Osteoblast (primary cell): ENCODE data around the gene AP4M1. TPM values are rescaled to one million over a fixed set of nuclear protein-coding genes. Genes with fewer than 3 reads are reported as not detected.

Experiments
- DNase-seq: peaks from one replicate; pipeline ENCODE4 v3.0.0; 2011; ENCODE audit warnings: low spot score, mixed read lengths; ENCODE audit not compliant: insufficient read length; ENCODE audit errors: missing footprints
- H2AFZ ChIP-seq: 2 replicates; pipeline ENCODE4 v1.6.0; 2011; ENCODE audit warnings: mild to moderate bottlenecking, low read length
- H3K27ac ChIP-seq: 2 replicates; pipeline ENCODE4 v1.5.1; 2011; ENCODE audit warnings: mild to moderate bottlenecking, low read depth, low read length, moderate library complexity
- H3K27me3 ChIP-seq: 2 replicates; pipeline ENCODE4 v1.6.0; 2012; ENCODE audit warnings: mild to moderate bottlenecking, control low read depth, inconsistent platforms, low read length, moderate library complexity; ENCODE audit not compliant: insufficient read depth
- H3K36me3 ChIP-seq: 2 replicates; pipeline ENCODE4 v1.5.1; 2011; ENCODE audit warnings: mild to moderate bottlenecking, low read length, control low read depth, moderate library complexity; ENCODE audit not compliant: insufficient read depth
- H3K4me1 ChIP-seq: 2 replicates; pipeline ENCODE4 v1.5.1; 2011; ENCODE audit warnings: mild to moderate bottlenecking, low read length, control low read depth, moderate library complexity; ENCODE audit not compliant: insufficient read depth
- H3K4me2 ChIP-seq: 2 replicates; pipeline ENCODE4 v1.6.0; 2011; ENCODE audit warnings: mild to moderate bottlenecking, low read length; ENCODE audit not compliant: insufficient read depth
- H3K4me3 ChIP-seq: fragments of 200-600 bp; sonication (generic); 3 replicates; pipeline ENCODE4 v1.5.1; 2012; ENCODE audit warnings: mild to moderate bottlenecking, low read length, inconsistent platforms; ENCODE audit not compliant: insufficient read depth
- H3K79me2 ChIP-seq: 2 replicates; pipeline ENCODE4 v1.6.0; 2012; ENCODE audit warnings: mild to moderate bottlenecking, low read length, control low read depth, inconsistent platforms; ENCODE audit not compliant: insufficient read depth
- H3K9me3 ChIP-seq: 2 replicates; pipeline ENCODE4 v1.5.1; 2011; ENCODE audit warnings: low read depth, low read length, control low read depth
- H4K20me1 ChIP-seq: 2 replicates; pipeline ENCODE4 v1.6.0; 2012; ENCODE audit warnings: mild to moderate bottlenecking, low read length, control low read depth; ENCODE audit not compliant: insufficient read depth
- total RNA-seq: library from RNA; depleted of rRNA; stranded (reverse); fragments of >200 nt; gene quantifications from 2 replicates; pipeline ENCODE4 v1.2.3, GENCODE V29; 2012
- TF ChIP-seq, protein P1 (sequence below): IDR thresholded peaks from 2 replicates; pipeline ENCODE4 v1.5.1; 2011; ENCODE audit warnings: mild to moderate bottlenecking, low read depth, low read length, moderate library complexity; ENCODE audit errors: extremely low read depth

Gene AP4M1
- total RNA-seq, 1 donor = 19.5 TPM

DNA sequence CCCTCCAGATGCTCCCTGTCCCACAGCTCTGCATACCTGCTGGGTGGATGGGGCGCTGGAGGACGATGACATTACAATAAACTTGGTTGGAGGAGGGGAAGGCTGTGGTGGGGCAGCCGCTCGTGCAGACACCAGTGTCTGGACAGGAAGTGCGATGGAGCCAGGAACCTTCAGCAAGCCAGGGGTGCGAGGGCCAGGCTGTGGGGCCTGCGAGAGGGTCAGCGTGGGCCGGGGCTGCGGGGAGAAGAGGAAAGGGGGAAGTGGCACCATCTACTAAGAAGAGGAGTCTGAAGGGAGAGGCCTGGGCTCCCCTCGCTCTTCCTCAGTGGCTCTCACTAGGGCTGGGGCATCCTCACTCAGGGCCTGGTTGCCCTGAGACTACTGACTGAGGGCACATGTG, 6.4 kb downstream of the AP4M1 start:
- DNase-seq = no peak
- Histone ChIP-seq H2AFZ (no peak overlapping the region), H3K4me1 (peaks cover 7% of the 10 kb centered on the region), H4K20me1 (no peaks in the 10 kb centered on the region), H3K27ac (no peak overlapping the region), H3K79me2 (no peaks in the 10 kb centered on the region), H3K27me3 (no peaks in the 10 kb centered on the region), H3K4me2 (no peak overlapping the region), H3K36me3 (peaks cover 60% of the 10 kb centered on the region), H3K4me3 (no peak overlapping the region), H3K9me3 (no peaks in the 10 kb centered on the region)
- TF ChIP-seq, protein P1, sequence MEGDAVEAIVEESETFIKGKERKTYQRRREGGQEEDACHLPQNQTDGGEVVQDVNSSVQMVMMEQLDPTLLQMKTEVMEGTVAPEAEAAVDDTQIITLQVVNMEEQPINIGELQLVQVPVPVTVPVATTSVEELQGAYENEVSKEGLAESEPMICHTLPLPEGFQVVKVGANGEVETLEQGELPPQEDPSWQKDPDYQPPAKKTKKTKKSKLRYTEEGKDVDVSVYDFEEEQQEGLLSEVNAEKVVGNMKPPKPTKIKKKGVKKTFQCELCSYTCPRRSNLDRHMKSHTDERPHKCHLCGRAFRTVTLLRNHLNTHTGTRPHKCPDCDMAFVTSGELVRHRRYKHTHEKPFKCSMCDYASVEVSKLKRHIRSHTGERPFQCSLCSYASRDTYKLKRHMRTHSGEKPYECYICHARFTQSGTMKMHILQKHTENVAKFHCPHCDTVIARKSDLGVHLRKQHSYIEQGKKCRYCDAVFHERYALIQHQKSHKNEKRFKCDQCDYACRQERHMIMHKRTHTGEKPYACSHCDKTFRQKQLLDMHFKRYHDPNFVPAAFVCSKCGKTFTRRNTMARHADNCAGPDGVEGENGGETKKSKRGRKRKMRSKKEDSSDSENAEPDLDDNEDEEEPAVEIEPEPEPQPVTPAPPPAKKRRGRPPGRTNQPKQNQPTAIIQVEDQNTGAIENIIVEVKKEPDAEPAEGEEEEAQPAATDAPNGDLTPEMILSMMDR = no peak

DNA sequence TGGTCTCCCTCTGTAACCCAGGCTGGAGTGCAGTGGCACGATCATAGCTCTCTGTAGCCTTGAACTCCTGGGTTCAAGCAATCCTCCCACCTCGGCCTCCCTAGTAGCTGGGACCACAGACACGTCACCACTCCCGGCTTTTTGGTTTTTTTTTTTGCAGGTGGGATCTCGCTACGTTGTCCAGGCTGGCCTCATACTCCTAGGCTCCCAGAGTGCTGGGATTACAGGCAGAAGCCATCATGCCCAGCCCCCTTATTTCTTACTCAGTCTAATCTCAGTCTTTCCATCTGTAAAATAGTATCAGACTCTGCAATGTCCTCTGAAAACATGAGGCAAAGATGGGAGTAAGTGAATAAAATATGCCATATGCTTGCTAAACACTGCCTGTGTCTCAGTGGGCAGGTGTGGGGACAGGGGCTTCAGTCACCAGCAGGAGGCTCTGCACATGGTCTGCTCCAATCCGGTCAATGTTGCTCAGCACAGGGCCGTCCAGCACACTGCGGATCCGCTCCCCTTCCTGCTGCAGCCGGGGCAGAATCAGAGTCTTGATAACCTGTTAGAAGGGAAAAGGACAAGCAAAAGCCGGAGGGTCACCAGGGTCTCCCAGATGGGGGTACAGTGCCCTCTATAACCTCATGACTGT, 8.2 kb downstream of the AP4M1 start:
- H3K36me3 ChIP-seq = peaks cover 66% of the 10 kb centered on the region
- no peak overlapping the region for H3K4me2 ChIP-seq
- no peak overlapping the region for H3K27ac ChIP-seq
- H3K9me3 ChIP-seq = no peaks in the 10 kb centered on the region
- H3K4me1 ChIP-seq = no peaks in the 10 kb centered on the region
- no peaks in the 10 kb centered on the region for H4K20me1 ChIP-seq
- H2AFZ ChIP-seq = no peak overlapping the region
- no peak for DNase-seq
- H3K79me2 ChIP-seq = no peaks in the 10 kb centered on the region
- H3K27me3 ChIP-seq = no peaks in the 10 kb centered on the region
- TF ChIP-seq, protein P1 = no peak
- no peak overlapping the region for H3K4me3 ChIP-seq

DNA sequence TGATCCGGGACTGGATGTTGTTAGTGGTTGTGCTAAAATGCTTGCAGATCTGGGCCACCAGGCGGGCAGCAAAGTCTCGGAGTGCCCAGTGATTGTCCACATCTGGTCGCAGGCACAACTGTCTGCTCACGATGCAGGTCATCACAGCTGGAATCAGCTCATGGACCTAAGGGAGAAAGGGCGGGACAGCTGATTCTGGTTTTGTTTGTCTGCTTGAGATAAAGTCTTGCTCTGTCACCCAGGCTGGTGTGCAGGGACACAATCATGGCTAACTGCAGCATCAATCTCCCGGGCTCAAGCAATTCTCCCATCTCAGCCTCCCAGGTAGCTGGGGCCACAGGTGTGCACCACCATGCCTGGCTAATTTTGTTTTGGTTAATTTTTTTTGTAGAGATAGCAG, 9.7 kb downstream of the AP4M1 start:
- no peaks in the 10 kb centered on the region for H3K9me3 ChIP-seq
- H2AFZ ChIP-seq = no peak overlapping the region
- H3K4me2 ChIP-seq = no peak overlapping the region
- peaks cover 59% of the 10 kb centered on the region for H3K36me3 ChIP-seq
- H3K4me3 ChIP-seq = no peak overlapping the region
- H4K20me1 ChIP-seq = no peaks in the 10 kb centered on the region
- no peak for DNase-seq
- no peak overlapping the region for H3K27ac ChIP-seq
- no peaks in the 10 kb centered on the region for H3K27me3 ChIP-seq
- H3K79me2 ChIP-seq = peaks cover 3% of the 10 kb centered on the region
- H3K4me1 ChIP-seq = no peaks in the 10 kb centered on the region
- TF ChIP-seq, protein P1 = no peak

DNA sequence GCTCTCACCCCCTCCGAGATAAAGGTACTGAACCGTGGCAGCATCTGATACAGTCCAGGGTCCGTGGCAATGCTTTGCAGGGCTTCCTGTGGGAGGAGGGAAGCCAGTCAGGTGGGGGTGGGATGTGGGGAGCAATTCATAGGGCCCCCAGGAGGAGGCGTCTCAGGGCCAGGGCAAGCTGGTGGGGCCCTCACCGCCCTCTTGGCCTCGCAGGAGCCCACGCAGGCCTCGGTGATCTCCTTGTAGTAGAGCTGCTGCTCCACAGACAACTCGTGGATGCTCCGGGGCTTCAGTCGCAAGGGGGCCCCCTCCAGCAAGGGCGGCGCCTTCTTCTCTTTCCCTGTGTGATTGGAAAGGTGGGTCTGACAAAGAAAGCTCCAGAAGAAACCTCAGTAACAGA, 10.5 kb downstream of the AP4M1 start:
- no peak overlapping the region for H2AFZ ChIP-seq
- no peak for DNase-seq
- H3K27ac ChIP-seq = no peak overlapping the region
- no peaks in the 10 kb centered on the region for H3K4me1 ChIP-seq
- peaks cover 3% of the 10 kb centered on the region for H3K79me2 ChIP-seq
- no peak overlapping the region for H3K4me3 ChIP-seq
- H3K36me3 ChIP-seq = peaks cover 53% of the 10 kb centered on the region
- no peak overlapping the region for H3K4me2 ChIP-seq
- H3K27me3 ChIP-seq = no peaks in the 10 kb centered on the region
- TF ChIP-seq, protein P1 = no peak
- H4K20me1 ChIP-seq = no peaks in the 10 kb centered on the region
- no peaks in the 10 kb centered on the region for H3K9me3 ChIP-seq
